ENCODE results near the gene MUC4.
"Not testable (repeated sequence)": the region's sequence is repeated elsewhere in the genome, so short reads cannot be mapped to it uniquely, and the experiment has no call there.

The MUC4 gene

GRCh38 chr3:195718477-195718984 lies 93.2 kb downstream of the MUC4 start:
- no peak for DNase-seq (ENCODE audit: insufficient read length, low spot score)
- no peak for FAIRE-seq
- TF ChIP-seq SPI1 (IDR thresholded peaks at IDR 0.05; ENCODE audit: low read depth, low read length) (no peak), PAX5 (IDR thresholded peaks at IDR 0.05; ENCODE audit: insufficient read depth, low read length, severe bottlenecking) (no peak), POLR2A (IDR thresholded peaks at IDR 0.05; ENCODE audit: low read depth, low read length) (no peak), POU2F2 (IDR thresholded peaks at IDR 0.05; ENCODE audit: low read depth, low read length) (no peak), POLR2AphosphoS5 (IDR thresholded peaks at IDR 0.05; ENCODE audit: low read depth, low read length) (no peak), TAF1 (IDR thresholded peaks at IDR 0.05; ENCODE audit: low read depth, low read length) (no peak)

- FAIRE-seq (no peak), DNase-seq (ENCODE audit: insufficient read length, low spot score) (no peak)
- TF ChIP-seq SPI1 (IDR thresholded peaks at IDR 0.05; ENCODE audit: low read depth, low read length) (no peak), TAF1 (IDR thresholded peaks at IDR 0.05; ENCODE audit: low read depth, low read length) (no peak), PAX5 (IDR thresholded peaks at IDR 0.05; ENCODE audit: insufficient read depth, low read length, severe bottlenecking) (no peak), POLR2AphosphoS5 (IDR thresholded peaks at IDR 0.05; ENCODE audit: low read depth, low read length) (no peak), POLR2A (IDR thresholded peaks at IDR 0.05; ENCODE audit: low read depth, low read length) (no peak), POU2F2 (IDR thresholded peaks at IDR 0.05; ENCODE audit: low read depth, low read length) (no peak)
Observed at GRCh38 chr3:195717852-195718476, 93.8 kb downstream of the MUC4 start.

GRCh38 chr3:195717416-195717815 lies 94.3 kb downstream of the MUC4 start:
- FAIRE-seq (no peak), DNase-seq (ENCODE audit: insufficient read length, low spot score) (no peak)
- TF ChIP-seq SPI1 (IDR thresholded peaks at IDR 0.05; ENCODE audit: low read depth, low read length), result no peak

GRCh38 chr3:195715583-195716266 lies 96.0 kb downstream of the MUC4 start:
- DNase-seq (ENCODE audit: insufficient read length, low spot score) (no peak), FAIRE-seq (no peak)
- TF ChIP-seq POU2F2 (IDR thresholded peaks at IDR 0.05; ENCODE audit: low read depth, low read length) (0 out of 2 replicates have a peak, but pooled peaks have one; percentile 10), POLR2AphosphoS5 (IDR thresholded peaks at IDR 0.05; ENCODE audit: low read depth, low read length) (no peak), PAX5 (IDR thresholded peaks at IDR 0.05; ENCODE audit: insufficient read depth, low read length, severe bottlenecking) (no peak)

GRCh38 chr3:195715134-195715533 lies 96.6 kb downstream of the MUC4 start:
- FAIRE-seq (no peak), DNase-seq (ENCODE audit: insufficient read length, low spot score) (no peak)
- TF ChIP-seq POLR2A (IDR thresholded peaks at IDR 0.05; ENCODE audit: low read depth, low read length) (no peak), TAF1 (IDR thresholded peaks at IDR 0.05; ENCODE audit: low read depth, low read length) (no peak), POLR2AphosphoS5 (IDR thresholded peaks at IDR 0.05; ENCODE audit: low read depth, low read length) (no peak), POU2F2 (IDR thresholded peaks at IDR 0.05; ENCODE audit: low read depth, low read length) (no peak)

- no peak for FAIRE-seq
- DNase-seq (ENCODE audit: insufficient read length, low spot score), result no peak
Observed at GRCh38 chr3:195714380-195715011, 97.2 kb downstream of the MUC4 start.

GRCh38 chr3:195713150-195713549 lies 98.6 kb downstream of the MUC4 start:
- FAIRE-seq, result peak; percentile 70
- DNase-seq (ENCODE audit: insufficient read length, low spot score), result not testable (repeated sequence)

More at GRCh38 chr3:195714380-195715011, 97.2 kb downstream of the MUC4 start:
- no peak for TF ChIP-seq POU2F2 (IDR thresholded peaks at IDR 0.05; ENCODE audit: low read depth, low read length)
- no peak for TF ChIP-seq PAX5 (IDR thresholded peaks at IDR 0.05; ENCODE audit: insufficient read depth, low read length, severe bottlenecking)
- TF ChIP-seq POLR2A (IDR thresholded peaks at IDR 0.05; ENCODE audit: low read depth, low read length), result no peak
- no peak for TF ChIP-seq SPI1 (IDR thresholded peaks at IDR 0.05; ENCODE audit: low read depth, low read length)
- no peak for TF ChIP-seq TAF1 (IDR thresholded peaks at IDR 0.05; ENCODE audit: low read depth, low read length)
- TF ChIP-seq POLR2AphosphoS5 (IDR thresholded peaks at IDR 0.05; ENCODE audit: low read depth, low read length), result no peak

GRCh38 chr3:195712535-195712910 lies 99.2 kb downstream of the MUC4 start:
- FAIRE-seq, result not testable (repeated sequence)

GRCh38 chr3:195711813-195712534 lies 99.8 kb downstream of the MUC4 start:
- TF ChIP-seq POLR2AphosphoS5 (IDR thresholded peaks at IDR 0.05; ENCODE audit: low read depth, low read length) (no peak), SPI1 (IDR thresholded peaks at IDR 0.05; ENCODE audit: low read depth, low read length) (no peak), TAF1 (IDR thresholded peaks at IDR 0.05; ENCODE audit: low read depth, low read length) (no peak), POU2F2 (IDR thresholded peaks at IDR 0.05; ENCODE audit: low read depth, low read length) (no peak), PAX5 (IDR thresholded peaks at IDR 0.05; ENCODE audit: insufficient read depth, low read length, severe bottlenecking) (no peak), POLR2A (IDR thresholded peaks at IDR 0.05; ENCODE audit: low read depth, low read length) (no peak)
- DNase-seq (ENCODE audit: insufficient read length, low spot score) (no peak), FAIRE-seq (no peak)

More at GRCh38 chr3:195712535-195712910, 99.2 kb downstream of the MUC4 start:
- not testable (repeated sequence) for DNase-seq (ENCODE audit: insufficient read length, low spot score)

GRCh38 chr3:195711091-195711812 lies 100.5 kb downstream of the MUC4 start:
- not testable (repeated sequence) for DNase-seq (ENCODE audit: insufficient read length, low spot score); FAIRE-seq

GRCh38 chr3:195710126-195710905 lies 101.4 kb downstream of the MUC4 start:
- not testable (repeated sequence) for DNase-seq (ENCODE audit: insufficient read length, low spot score); FAIRE-seq

Data from GM12891 (cell line).